IPS-15b (cell line): ENCODE measurements around the gene CHDH.

Source experiments
- H3K27me3 ChIP-seq: one replicate; pipeline ENCODE4 v1.6.1; 2013; ENCODE audit warnings: low read length; ENCODE audit not compliant: control insufficient read depth, insufficient read depth
- H3K36me3 ChIP-seq: one replicate; pipeline ENCODE4 v1.6.1; 2013; ENCODE audit warnings: low read length; ENCODE audit not compliant: control insufficient read depth, insufficient read depth
- H3K4me1 ChIP-seq: one replicate; pipeline ENCODE4 v1.6.1; 2013; ENCODE audit warnings: mild to moderate bottlenecking, low read length; ENCODE audit not compliant: control insufficient read depth, insufficient read depth
- H3K4me3 ChIP-seq: one replicate; pipeline ENCODE4 v1.5.1; 2013; ENCODE audit warnings: low read depth, low read length
- H3K9ac ChIP-seq: one replicate; pipeline ENCODE4 v1.6.1; 2013; ENCODE audit warnings: low read depth, mild to moderate bottlenecking, low read length
- H3K9me3 ChIP-seq: one replicate; pipeline ENCODE4 v1.6.1; 2013; ENCODE audit warnings: mild to moderate bottlenecking, low read length; ENCODE audit not compliant: control insufficient read depth, insufficient read depth

The CHDH gene

DNA sequence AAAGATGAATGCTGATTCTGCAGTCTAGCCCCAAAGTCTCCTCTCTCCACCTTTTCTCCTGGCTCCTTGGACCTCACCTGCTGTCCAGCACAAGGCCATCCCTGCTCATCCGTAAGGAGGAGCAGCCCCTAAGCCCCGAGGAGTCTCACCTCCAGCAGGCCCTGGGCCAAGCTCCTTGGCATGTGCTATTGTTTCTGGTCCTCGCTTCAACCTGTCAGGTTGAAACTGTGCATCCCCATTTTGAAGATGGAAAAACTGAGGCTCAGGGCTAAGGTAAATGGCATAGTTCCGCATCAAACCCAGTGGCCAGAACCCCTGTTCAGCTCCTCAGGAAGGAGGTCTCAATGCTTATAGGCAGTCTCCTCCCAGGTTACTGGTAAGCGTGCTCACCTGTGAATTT lies 26.1 kb downstream of the CHDH start:
- H3K4me3 ChIP-seq = no peak overlapping the region
- H3K36me3 ChIP-seq = peaks cover 25% of the 10 kb centered on the region
- H3K4me1 ChIP-seq = no peaks in the 10 kb centered on the region
- H3K9ac ChIP-seq = no peak overlapping the region
- no peaks in the 10 kb centered on the region for H3K9me3 ChIP-seq
- H3K27me3 ChIP-seq = no peaks in the 10 kb centered on the region

DNA sequence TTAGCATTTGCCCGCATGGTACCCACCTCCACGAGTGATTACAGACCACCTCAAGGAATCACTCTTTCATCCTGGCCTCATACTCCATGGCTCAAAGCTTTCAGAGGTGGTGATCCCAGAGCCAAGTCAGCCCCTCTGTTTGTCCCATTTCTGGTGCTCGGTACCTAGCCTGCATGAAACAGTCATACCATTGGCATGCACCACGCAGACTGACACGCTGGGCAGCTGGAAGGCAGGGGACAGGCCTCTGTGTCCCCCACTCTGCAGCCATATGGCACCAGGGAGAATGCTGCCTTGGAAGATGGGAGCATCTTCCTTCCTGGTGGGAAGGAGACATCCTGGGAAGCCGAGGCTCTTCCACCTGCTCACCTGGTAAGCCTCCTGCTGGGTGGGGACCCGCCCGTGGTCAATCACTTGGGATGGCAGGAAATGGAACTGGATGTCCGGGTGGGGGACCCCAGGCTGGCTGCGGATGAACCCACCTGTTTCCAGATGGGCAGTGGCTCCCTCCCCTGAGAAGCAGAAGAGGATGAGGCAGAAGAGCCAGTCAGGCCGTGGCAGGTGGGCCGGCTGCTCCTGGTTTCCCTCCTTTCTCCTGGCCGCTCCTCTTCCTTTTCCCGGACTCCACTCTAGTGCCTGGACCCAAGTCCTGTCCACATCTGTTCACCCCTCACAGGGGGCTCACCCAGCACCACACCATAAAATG lies 26.9 kb downstream of the CHDH start:
- Histone ChIP-seq H3K9ac (no peak overlapping the region), H3K4me1 (no peaks in the 10 kb centered on the region), H3K27me3 (no peaks in the 10 kb centered on the region), H3K4me3 (no peak overlapping the region), H3K9me3 (no peaks in the 10 kb centered on the region), H3K36me3 (peaks cover 25% of the 10 kb centered on the region)

DNA sequence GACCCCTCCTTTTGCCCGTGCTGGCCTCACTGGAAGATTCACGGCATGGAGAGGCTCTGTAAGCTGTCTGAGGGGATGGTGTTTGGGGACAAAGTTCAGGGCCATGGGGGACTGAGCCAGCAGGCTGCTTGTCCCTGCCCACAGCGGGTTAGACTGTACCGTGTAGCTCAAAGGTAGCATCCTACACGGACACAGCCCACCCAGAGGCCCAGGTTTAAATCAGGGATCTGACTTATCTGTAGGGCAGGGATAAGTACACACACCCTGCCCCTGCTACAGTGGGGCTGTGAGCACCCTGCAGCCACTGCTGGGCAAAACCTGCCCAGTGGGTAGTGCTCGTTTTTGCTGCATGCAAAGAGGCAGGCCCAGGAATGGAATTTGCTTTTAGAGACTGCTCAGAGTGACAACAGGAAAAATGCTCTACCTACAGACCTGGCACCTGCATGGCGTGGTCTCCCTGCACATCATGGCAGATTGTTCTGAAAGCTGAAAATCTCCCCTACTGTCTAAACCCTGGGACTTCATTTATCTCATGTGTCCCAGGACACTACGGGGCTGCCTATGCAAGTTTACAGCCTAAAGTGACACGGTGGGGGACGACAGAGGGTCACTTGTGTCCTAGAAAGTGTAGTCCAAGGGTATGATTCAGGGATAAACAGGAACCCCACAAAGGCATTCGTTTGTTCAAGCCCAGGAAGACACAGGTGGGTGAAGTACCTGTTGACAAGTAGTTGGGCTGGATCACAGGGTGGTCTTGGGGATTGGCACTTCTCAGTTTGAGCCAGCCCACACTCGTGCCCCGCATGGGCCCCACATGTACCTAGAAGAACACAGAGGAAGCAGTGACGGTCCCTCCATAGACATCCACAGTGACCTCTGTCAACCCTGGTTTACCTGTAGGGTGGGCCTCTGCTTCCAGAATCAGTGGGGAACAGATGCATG lies 27.7 kb downstream of the CHDH start:
- Histone ChIP-seq H3K27me3 (no peaks in the 10 kb centered on the region), H3K36me3 (peaks cover 25% of the 10 kb centered on the region), H3K9ac (no peak overlapping the region), H3K4me1 (no peaks in the 10 kb centered on the region), H3K9me3 (no peaks in the 10 kb centered on the region), H3K4me3 (no peak overlapping the region)

DNA sequence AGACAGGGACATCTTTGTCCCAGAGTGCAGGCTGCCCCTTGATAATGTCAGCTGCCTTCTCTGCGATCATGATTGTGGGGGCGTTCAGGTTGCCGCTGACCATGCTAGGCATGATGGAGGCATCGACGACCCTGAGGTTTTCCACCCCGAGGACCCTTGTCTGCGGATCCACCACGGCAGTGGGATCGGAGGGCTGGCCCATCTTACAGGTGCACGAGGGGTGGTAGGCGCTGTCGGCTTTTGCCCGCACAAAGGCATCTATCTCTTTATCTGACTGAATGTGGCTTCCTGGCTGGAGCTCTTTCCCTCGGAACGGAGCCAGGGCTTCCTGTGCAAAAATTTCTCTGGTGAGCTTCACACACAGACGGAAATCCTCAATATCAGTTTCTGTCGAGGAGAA lies 28.4 kb downstream of the CHDH start:
- Histone ChIP-seq H3K4me3 (no peak overlapping the region), H3K9me3 (no peaks in the 10 kb centered on the region), H3K27me3 (no peaks in the 10 kb centered on the region), H3K9ac (no peak overlapping the region), H3K4me1 (no peaks in the 10 kb centered on the region), H3K36me3 (peaks cover 21% of the 10 kb centered on the region)

DNA sequence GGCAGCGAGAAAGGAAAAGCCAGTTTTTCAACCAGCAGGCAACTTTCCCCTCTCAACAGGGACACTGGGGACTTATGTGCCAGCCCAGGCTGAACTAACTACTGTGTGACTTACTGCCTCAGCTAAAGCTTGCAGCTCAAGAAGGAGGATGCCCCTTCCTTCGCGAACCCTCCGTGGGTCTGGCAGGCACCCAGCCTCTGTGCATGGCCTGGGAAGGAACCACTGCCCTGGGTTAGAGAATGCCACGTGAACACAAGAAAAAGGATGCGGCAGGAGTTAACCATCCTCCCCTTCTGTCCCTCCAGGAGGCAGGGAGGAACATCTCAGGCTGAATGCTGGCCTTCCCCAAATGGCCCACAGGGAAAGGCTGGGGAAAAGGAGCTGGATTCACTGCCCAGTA lies 29.0 kb downstream of the CHDH start:
- Histone ChIP-seq H3K36me3 (peaks cover 17% of the 10 kb centered on the region), H3K27me3 (no peaks in the 10 kb centered on the region), H3K4me1 (no peaks in the 10 kb centered on the region), H3K4me3 (no peak overlapping the region), H3K9me3 (no peaks in the 10 kb centered on the region), H3K9ac (no peak overlapping the region)

DNA sequence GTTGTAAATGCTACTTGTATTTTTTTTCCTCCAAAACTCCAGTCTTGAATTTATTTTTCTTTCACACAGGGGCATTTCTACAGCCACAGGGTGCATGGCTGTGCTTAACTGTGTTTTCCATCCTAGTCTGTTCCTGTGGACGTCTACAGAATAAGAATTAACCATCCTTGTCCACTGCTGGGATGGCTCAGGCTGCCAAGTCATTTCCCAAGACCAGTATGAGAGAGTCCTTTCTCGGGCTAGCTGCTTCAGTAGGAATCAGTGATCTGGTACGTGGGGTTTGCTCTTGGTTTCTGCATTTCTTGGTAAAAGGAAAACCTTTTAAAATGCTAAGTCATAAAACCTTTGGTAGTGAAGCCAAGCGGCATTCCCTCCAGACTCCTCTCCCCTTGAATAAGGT lies 29.8 kb downstream of the CHDH start:
- H3K36me3 ChIP-seq = peaks cover 16% of the 10 kb centered on the region
- H3K9ac ChIP-seq = no peak overlapping the region
- H3K4me3 ChIP-seq = no peak overlapping the region
- H3K9me3 ChIP-seq = no peaks in the 10 kb centered on the region
- H3K4me1 ChIP-seq = no peaks in the 10 kb centered on the region
- no peaks in the 10 kb centered on the region for H3K27me3 ChIP-seq

DNA sequence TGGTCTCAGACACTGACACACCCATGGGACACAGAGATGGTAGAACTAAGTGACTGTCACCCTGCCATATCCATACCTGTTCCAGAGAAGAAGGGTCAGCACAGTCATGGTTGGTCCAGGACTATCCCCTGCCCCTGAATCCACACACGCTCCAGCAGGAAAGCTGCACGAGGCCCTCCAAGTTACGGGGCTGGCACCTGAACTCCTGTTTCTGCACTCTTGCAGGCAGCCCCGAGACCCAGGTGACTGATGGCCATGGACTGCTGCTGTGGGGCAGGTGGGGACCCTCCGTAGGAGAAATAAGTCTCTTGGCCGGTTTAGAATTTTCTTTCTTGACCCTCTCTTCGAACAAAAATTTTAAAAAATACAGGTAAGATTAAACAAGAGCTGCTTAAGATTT lies 30.6 kb downstream of the CHDH start:
- Histone ChIP-seq H3K36me3 (peaks cover 16% of the 10 kb centered on the region), H3K4me1 (no peaks in the 10 kb centered on the region), H3K4me3 (no peak overlapping the region), H3K9ac (no peak overlapping the region), H3K27me3 (no peaks in the 10 kb centered on the region), H3K9me3 (no peaks in the 10 kb centered on the region)

DNA sequence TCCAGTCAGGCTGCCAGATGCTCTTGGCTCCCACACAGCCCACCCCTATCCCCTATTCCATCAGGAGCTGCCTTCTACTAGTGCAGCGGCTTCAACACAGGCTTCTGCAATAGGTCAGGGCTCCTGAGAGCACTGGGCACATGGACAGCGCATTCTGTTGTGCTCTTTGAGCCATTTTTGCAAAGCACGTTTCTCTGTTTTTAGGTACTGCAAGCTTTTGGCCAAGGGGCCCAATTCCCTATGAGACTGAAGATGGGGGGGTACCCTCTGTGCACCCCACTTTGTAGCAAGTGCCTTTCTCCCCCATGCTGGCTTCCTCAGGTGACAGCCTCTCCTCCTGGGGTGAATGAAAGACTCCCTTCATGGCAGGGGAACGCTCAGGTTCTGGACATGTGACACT lies 31.2 kb downstream of the CHDH start:
- H3K36me3 ChIP-seq = peaks cover 16% of the 10 kb centered on the region
- H3K4me1 ChIP-seq = no peaks in the 10 kb centered on the region
- no peaks in the 10 kb centered on the region for H3K9me3 ChIP-seq
- H3K27me3 ChIP-seq = no peaks in the 10 kb centered on the region
- no peak overlapping the region for H3K4me3 ChIP-seq
- no peak overlapping the region for H3K9ac ChIP-seq

DNA sequence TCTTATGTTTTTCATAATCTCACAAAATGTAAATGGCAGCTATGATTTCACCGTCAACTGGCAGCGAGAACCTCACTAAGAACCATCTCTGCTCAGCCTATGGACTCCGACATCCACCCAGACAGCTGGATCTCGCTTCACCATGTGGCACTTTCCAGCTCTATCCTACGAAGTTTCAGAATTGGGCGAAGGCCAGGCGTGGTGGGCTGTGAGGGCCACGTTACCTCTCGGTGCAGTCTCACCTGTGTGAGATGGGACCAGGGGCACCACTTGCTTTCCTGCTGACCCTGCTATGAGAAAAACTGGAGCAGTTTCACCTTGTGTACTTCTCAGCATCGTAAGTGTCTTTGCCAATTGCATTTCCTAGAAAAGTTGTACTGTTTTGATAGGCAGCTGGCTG lies 32.3 kb downstream of the CHDH start:
- no peak overlapping the region for H3K4me3 ChIP-seq

DNA sequence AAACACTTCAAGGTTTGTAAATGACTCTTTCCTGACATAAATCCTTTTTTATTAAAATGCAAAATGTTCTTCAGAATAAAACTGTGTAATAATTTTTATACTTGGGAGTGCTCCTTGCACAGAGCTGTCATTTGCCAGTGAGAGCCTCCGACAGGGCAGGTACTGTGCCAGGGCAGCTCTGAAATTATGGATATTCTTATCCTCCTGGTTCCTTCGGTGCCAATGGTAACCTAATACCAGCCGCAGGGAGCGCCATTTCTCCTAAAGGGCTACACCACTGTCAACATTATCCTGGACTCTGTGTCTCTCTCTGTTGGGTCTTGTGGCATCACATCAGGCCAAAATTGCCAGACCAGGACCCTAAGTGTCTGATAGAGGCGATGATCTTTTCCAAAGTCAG lies 33.0 kb downstream of the CHDH start:
- H3K9me3 ChIP-seq = no peaks in the 10 kb centered on the region

More for the DNA sequence above, 32.3 kb downstream of the CHDH start:
- peaks cover 11% of the 10 kb centered on the region for H3K36me3 ChIP-seq
- H3K4me1 ChIP-seq = no peaks in the 10 kb centered on the region
- H3K9me3 ChIP-seq = no peaks in the 10 kb centered on the region
- H3K9ac ChIP-seq = no peak overlapping the region
- H3K27me3 ChIP-seq = no peaks in the 10 kb centered on the region

DNA sequence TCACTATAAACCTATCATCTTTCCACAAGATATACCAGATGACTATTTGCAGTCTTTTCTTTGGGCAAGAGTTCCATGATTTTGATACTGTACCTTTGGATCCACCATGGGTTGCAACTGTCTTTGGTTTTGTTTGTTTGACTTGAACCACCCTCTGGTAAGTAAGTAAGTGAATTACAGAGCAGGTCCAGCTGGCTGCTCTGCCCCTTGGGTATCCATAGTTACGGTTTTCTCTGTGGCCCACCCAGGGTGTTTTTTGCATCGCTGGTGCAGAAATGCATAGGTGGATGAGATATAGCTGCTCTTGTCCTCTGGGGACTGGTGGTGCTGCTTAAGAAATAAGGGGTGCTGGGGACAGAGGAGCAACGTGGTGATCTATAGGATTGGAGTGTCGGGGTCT lies 33.8 kb downstream of the CHDH start:
- H3K36me3 ChIP-seq = peaks cover 2% of the 10 kb centered on the region
- no peaks in the 10 kb centered on the region for H3K27me3 ChIP-seq

More for the DNA sequence above, 33.0 kb downstream of the CHDH start:
- Histone ChIP-seq H3K4me3 (no peak overlapping the region), H3K27me3 (no peaks in the 10 kb centered on the region), H3K36me3 (peaks cover 6% of the 10 kb centered on the region), H3K4me1 (no peaks in the 10 kb centered on the region), H3K9ac (no peak overlapping the region)

More for the DNA sequence above, 33.8 kb downstream of the CHDH start:
- no peaks in the 10 kb centered on the region for H3K9me3 ChIP-seq
- no peak overlapping the region for H3K4me3 ChIP-seq
- H3K4me1 ChIP-seq = no peaks in the 10 kb centered on the region
- H3K9ac ChIP-seq = no peak overlapping the region
